Testis (tissue), 5 donors: ENCODE data around the gene CCDC178. TPM values are rescaled to one million over a fixed set of nuclear protein-coding genes. Genes with fewer than 3 reads are reported as not detected.

Experiments
- DNase-seq: peaks from one replicate; pipeline ENCODE4 v3.0.0-alpha.2; 2019
- H3K27ac ChIP-seq, 2 donors: fragments of 200-600 bp; sonication (generic); one replicate each; pipeline ENCODE4 v1.5.1; 2019
- H3K27me3 ChIP-seq: fragments of 200-600 bp; sonication (generic); one replicate; pipeline ENCODE4 v1.5.1; 2019
- H3K36me3 ChIP-seq: fragments of 200-600 bp; sonication (generic); one replicate; pipeline ENCODE4 v1.5.1; 2017; ENCODE audit warnings: low read depth; ENCODE audit errors: missing control alignments
- H3K4me1 ChIP-seq: fragments of 200-600 bp; sonication (generic); one replicate; pipeline ENCODE4 v1.5.1; 2019
- H3K4me3 ChIP-seq, 2 donors: fragments of 200-600 bp; sonication (generic); one replicate each; pipeline ENCODE4 v1.5.1; 2017 to 2019
- H3K9me3 ChIP-seq: fragments of 200-600 bp; sonication (generic); one replicate; pipeline ENCODE4 v1.5.1; 2017
- CTCF ChIP-seq, 3 experiments: fragments of 450-650 bp in 2 of 3; fragments of 200-600 bp in 1 of 3; sonication (generic) in 1 of 3; IDR thresholded peaks; one replicate each; pipeline ENCODE4 v1.5.1; 2016 to 2019; ENCODE audit warnings: antibody characterized with exemption in 3 of 3, mild to moderate bottlenecking in 2 of 3, moderate library complexity in 1 of 3
- POLR2A ChIP-seq: fragments of 450-650 bp; IDR thresholded peaks from one replicate; pipeline ENCODE4 v1.6.1; 2017; ENCODE audit warnings: antibody characterized with exemption, mild to moderate bottlenecking, moderate library complexity
- WGBS, 2 donors: methylation state at CpG; one replicate each; pipeline ENCODE4 v1.1.5; 2018; 5-methylcytosine and 5-hydroxymethylcytosine counted together
- intact Hi-C: fragments of 100-400 bp; cut with DNase I; formaldehyde crosslinking; loops from one replicate; pipeline ENCODE4 v1.15.1; 2023; ENCODE audit warnings: low total_unique reads
- long read RNA-seq, 2 donors: transcript quantifications; one replicate each; lab custom pipeline, GENCODE V29; 2026
- polyA plus RNA-seq: library from polyadenylated mRNA; stranded (reverse); fragments of 350-450 nt; fragmentation: Illumina TruSeq; extraction: RNeasy Lipid Tissue Mini Kit (QIAGEN cat#74804); gene quantifications from one replicate; pipeline ENCODE4 v1.2.3, GENCODE V29; 2014; ENCODE audit warnings: low read depth, low replicate concordance; ENCODE audit not compliant: insufficient read depth
- total RNA-seq, 2 donors: library from RNA; depleted of rRNA; stranded (reverse); fragments of >200 nt; gene quantifications; one replicate each; pipeline ENCODE4 v1.2.3, GENCODE V29; 2016

Gene CCDC178
- total RNA-seq (10 to 100 TPM; 10.2 to 17.5 TPM), polyA plus RNA-seq (8.6 TPM)
- long read RNA-seq, donor 1, partial matches to known transcripts: 0 of 1 reads
- long read RNA-seq, donor 1, other reads (novel, unspliced or antisense): 0 of 1 reads
- long read RNA-seq, donor 2: 0 reads

GRCh38 chr18:33440060-33441043 is at the start of gene CCDC178:
TSS of gene CCDC178 (minus strand) at chr18:33440721. CDS start at chr18:33412088, 28,633 bp downstream.
- Histone ChIP-seq H3K4me3 (peak within 1 kb of the TSS; percentile 53 to 60), H3K9me3 (no peaks in the 10 kb centered on the region), H3K27me3 (no peaks in the 10 kb centered on the region), H3K27ac (peak within 1 kb of the TSS in 1 of 2 donors; percentile 66), H3K4me1 (no peaks in the 10 kb centered on the region), H3K36me3 (no peaks in the 10 kb centered on the region)
- DNase-seq: peak; percentile 54
- WGBS, 2 donors: 2% methylated on average over 33 to 52 of the region's 77 CpGs
- intact Hi-C loops: no loop called here
- TF ChIP-seq CTCF (IDR thresholded peaks at IDR 0.05) (peak in 2 of 3 experiments; percentile 16 to 45), POLR2A (no peak)

GRCh38 chr18:33483908-33484307 is 43.4 kb upstream of the CCDC178 start:
- 89 to 94% methylated on average over 1 of the region's 1 CpG for WGBS, 2 donors

GRCh38 chr18:33472509-33472908 is 32.0 kb upstream of the CCDC178 start:
- TF ChIP-seq CTCF (IDR thresholded peaks at IDR 0.05) (no peak), POLR2A (no peak)
- H3K9me3 ChIP-seq: no peaks in the 10 kb centered on the region
- no peaks in the 10 kb centered on the region for H3K27me3 ChIP-seq
- H3K27ac ChIP-seq: no peak overlapping the region
- no peak for DNase-seq
- WGBS, 2 donors: 59 to 71% methylated on average over 3 of the region's 3 CpGs
- intact Hi-C loops: no loop called here
- H3K4me3 ChIP-seq: no peak overlapping the region
- H3K36me3 ChIP-seq: no peaks in the 10 kb centered on the region
- no peaks in the 10 kb centered on the region for H3K4me1 ChIP-seq

More at GRCh38 chr18:33483908-33484307, 43.4 kb upstream of the CCDC178 start:
- Histone ChIP-seq H3K4me3 (no peak overlapping the region), H3K36me3 (no peaks in the 10 kb centered on the region), H3K27ac (no peak overlapping the region), H3K9me3 (no peaks in the 10 kb centered on the region), H3K27me3 (no peaks in the 10 kb centered on the region), H3K4me1 (no peaks in the 10 kb centered on the region)
- TF ChIP-seq CTCF (IDR thresholded peaks at IDR 0.05) (no peak), POLR2A (no peak)
- intact Hi-C loops: no loop called here
- DNase-seq: no peak

GRCh38 chr18:33470216-33470615 is 29.7 kb upstream of the CCDC178 start:
- no peaks in the 10 kb centered on the region for H3K36me3 ChIP-seq
- 61 to 76% methylated on average over 2 of the region's 2 CpGs for WGBS, 2 donors
- H3K4me1 ChIP-seq: no peaks in the 10 kb centered on the region
- no peak overlapping the region for H3K27ac ChIP-seq
- TF ChIP-seq CTCF (IDR thresholded peaks at IDR 0.05) (no peak), POLR2A (no peak)
- intact Hi-C loops: no loop called here
- H3K9me3 ChIP-seq: no peaks in the 10 kb centered on the region
- DNase-seq: no peak
- H3K4me3 ChIP-seq: no peak overlapping the region
- no peaks in the 10 kb centered on the region for H3K27me3 ChIP-seq
